Lung (tissue), 12 donors: ENCODE data around the gene FOXJ3. TPM values are rescaled to one million over a fixed set of nuclear protein-coding genes. Genes with fewer than 3 reads are reported as not detected.

ENCODE experiments used
- ATAC-seq: fragments of 200-7000 bp; cut with Tn5 transposase; one replicate; pipeline ENCODE4 v1.9.1; 2020; ENCODE audit warnings: moderate number of reproducible peaks; ENCODE audit not compliant: insufficient read depth, low FRiP score
- DNase-seq, 3 donors: peaks; one replicate each; pipeline ENCODE4 v3.0.0-alpha.2; 2013 to 2017
- H3K27ac ChIP-seq, 2 donors: one replicate each; pipeline ENCODE4 v1.5.1; 2013; ENCODE audit warnings: mild to moderate bottlenecking in 2 of 2, moderate library complexity in 2 of 2, control low read depth in 1 of 2, inconsistent platforms in 1 of 2, low read depth in 1 of 2, low read length in 1 of 2
- H3K27me3 ChIP-seq, 3 donors: one replicate each; pipeline ENCODE4 v1.5.1; 2013; ENCODE audit warnings: low read length in 2 of 3; ENCODE audit not compliant: control insufficient read depth in 3 of 3, insufficient read depth in 3 of 3
- H3K36me3 ChIP-seq, 4 donors: one replicate each; pipeline ENCODE4 v1.5.1; 2013; ENCODE audit warnings: low read length in 4 of 4, mild to moderate bottlenecking in 1 of 4, moderate library complexity in 1 of 4; ENCODE audit not compliant: control insufficient read depth in 4 of 4, insufficient read depth in 4 of 4
- H3K4me1 ChIP-seq, 5 donors: one replicate each; pipeline ENCODE4 v1.5.1; 2013; ENCODE audit warnings: low read length in 5 of 5, mild to moderate bottlenecking in 2 of 5, moderate library complexity in 1 of 5; ENCODE audit not compliant: control insufficient read depth in 5 of 5, insufficient read depth in 5 of 5
- H3K4me3 ChIP-seq: one replicate; pipeline ENCODE4 v1.5.1; 2013; ENCODE audit warnings: mild to moderate bottlenecking, control low read depth, moderate library complexity
- H3K9ac ChIP-seq, 2 donors: one replicate each; pipeline ENCODE4 v1.5.1; 2013; ENCODE audit warnings: low read length in 2 of 2, control low read depth in 1 of 2; ENCODE audit not compliant: insufficient read depth in 1 of 2
- H3K9me3 ChIP-seq, 4 donors: one replicate each; pipeline ENCODE4 v1.5.1; 2013; ENCODE audit warnings: low read length in 3 of 4, mild to moderate bottlenecking in 1 of 4, moderate library complexity in 1 of 4; ENCODE audit not compliant: control insufficient read depth in 4 of 4, insufficient read depth in 3 of 4
- WGBS, 2 donors: extraction: QIAGEN DNeasy Blood & Tissue Kit; methylation state at CpG; one replicate each; pipeline ENCODE4 v1.1.7; 2013; 5-methylcytosine and 5-hydroxymethylcytosine counted together
- polyA plus RNA-seq, 2 donors: library from polyadenylated mRNA; stranded (reverse); fragments of 200-250 nt; gene quantifications; one replicate each; pipeline ENCODE4 v1.2.1, GENCODE V29; 2013
- total RNA-seq, 2 donors: library from RNA; depleted of rRNA in 1 of 2; stranded (reverse); fragments of >200 nt in 1 of 2; gene quantifications; one replicate each; pipeline ENCODE4 v1.2.1, GENCODE V29; 2014 to 2021
- TF ChIP-seq, protein P1 (sequence below): IDR thresholded peaks from 2 replicates; pipeline ENCODE4 v1.5.1; 2012; ENCODE audit warnings: mild to moderate bottlenecking; ENCODE audit errors: control extremely low read depth, extremely low read depth
- donor health status: control.
- donor health status: control.
- donor health status: Bipolar disorder and iron deficiency.
- donor health status: healthy.
- donor health status: DM: yes; HTN: yes; CAD: no.

The FOXJ3 gene
- total and polyA plus RNA-seq, 4 donors = 11.9 to 106 (median 26.6) TPM

DNA sequence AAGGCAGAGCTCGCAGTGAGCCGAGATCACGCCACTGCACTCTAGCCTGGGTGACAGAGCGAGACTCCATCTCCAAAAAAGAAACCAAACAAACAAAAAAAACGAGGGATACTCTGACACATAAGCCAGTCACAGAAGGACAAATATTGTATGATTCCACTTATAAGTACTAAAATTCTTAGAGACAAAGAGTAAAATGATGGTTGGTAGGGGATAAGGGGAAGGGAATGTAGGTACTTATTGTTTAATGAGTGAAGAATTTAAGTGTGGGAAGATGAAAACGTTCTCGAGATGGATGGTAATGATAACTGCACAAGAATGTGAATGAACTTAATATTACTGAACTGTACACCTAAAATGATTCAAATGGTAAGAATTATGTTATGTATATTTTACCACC is 103.8 kb downstream of the FOXJ3 start:
- Histone ChIP-seq H3K27me3 (no peaks in the 10 kb centered on the region), H3K27ac (no peak overlapping the region), H3K9me3 (peaks cover 0 to 7% (median under 1%) of the 10 kb centered on the region in 4 donors), H3K4me3 (no peak overlapping the region), H3K9ac (no peak overlapping the region), H3K36me3 (no peaks in the 10 kb centered on the region), H3K4me1 (no peaks in the 10 kb centered on the region)
- ATAC-seq (no peak), DNase-seq (no peak)
- TF ChIP-seq, protein P1, sequence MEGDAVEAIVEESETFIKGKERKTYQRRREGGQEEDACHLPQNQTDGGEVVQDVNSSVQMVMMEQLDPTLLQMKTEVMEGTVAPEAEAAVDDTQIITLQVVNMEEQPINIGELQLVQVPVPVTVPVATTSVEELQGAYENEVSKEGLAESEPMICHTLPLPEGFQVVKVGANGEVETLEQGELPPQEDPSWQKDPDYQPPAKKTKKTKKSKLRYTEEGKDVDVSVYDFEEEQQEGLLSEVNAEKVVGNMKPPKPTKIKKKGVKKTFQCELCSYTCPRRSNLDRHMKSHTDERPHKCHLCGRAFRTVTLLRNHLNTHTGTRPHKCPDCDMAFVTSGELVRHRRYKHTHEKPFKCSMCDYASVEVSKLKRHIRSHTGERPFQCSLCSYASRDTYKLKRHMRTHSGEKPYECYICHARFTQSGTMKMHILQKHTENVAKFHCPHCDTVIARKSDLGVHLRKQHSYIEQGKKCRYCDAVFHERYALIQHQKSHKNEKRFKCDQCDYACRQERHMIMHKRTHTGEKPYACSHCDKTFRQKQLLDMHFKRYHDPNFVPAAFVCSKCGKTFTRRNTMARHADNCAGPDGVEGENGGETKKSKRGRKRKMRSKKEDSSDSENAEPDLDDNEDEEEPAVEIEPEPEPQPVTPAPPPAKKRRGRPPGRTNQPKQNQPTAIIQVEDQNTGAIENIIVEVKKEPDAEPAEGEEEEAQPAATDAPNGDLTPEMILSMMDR = no peak
- 94 to 97% methylated on average over 7 of the region's 7 CpGs for WGBS, 2 donors

DNA sequence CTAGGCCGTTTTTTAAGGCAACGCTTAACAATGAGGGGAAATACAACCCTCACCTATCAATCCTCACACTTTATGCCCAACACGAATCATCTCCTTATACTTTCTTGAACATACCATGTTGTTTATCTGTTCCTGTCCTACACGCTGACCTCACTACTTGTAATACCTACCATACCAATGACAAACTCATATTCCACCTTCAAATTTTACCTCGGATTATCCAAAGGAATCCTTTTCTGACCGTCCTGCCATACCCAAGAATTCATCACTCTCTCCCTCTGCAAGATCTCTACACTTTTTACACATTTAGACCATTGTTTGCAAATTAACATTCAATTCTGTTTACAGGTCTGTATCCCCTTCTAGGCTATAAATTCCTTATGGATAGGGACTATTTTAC is 106.1 kb downstream of the FOXJ3 start:
- Histone ChIP-seq H3K4me3 (no peak overlapping the region), H3K4me1 (no peaks in the 10 kb centered on the region), H3K27ac (no peak overlapping the region), H3K9ac (no peak overlapping the region), H3K9me3 (no peaks in the 10 kb centered on the region), H3K27me3 (no peaks in the 10 kb centered on the region), H3K36me3 (peaks cover 0 to 2% (median 0%) of the 10 kb centered on the region in 4 donors)
- ATAC-seq = no peak
- TF ChIP-seq, protein P1 = no peak
- DNase-seq = no peak
- 79 to 82% methylated on average over 6 of the region's 6 CpGs for WGBS, 2 donors

DNA sequence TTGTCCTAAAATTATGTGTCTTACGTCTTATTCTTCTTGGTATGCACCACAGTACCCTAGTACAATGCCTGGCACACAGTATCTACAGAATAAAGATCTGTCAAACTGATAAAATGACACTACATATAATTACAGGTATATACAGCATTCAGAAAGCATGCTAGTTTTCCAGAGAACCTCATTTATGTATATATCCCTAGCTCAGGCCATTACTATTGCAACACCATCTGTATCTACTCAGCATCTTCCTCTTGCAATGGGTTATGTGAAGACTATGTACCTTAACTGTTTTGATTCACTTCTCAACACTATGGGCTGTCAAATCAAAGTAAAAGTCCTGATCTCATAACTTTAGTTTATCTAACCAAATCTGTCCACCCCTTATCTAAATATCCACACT is 112.0 kb downstream of the FOXJ3 start:
- Histone ChIP-seq H3K36me3 (peaks cover 0 to 2% (median 0%) of the 10 kb centered on the region in 4 donors), H3K9ac (no peak overlapping the region), H3K4me3 (no peak overlapping the region), H3K27ac (no peak overlapping the region), H3K27me3 (no peaks in the 10 kb centered on the region), H3K4me1 (peaks cover 0 to 14% (median 0%) of the 10 kb centered on the region in 5 donors), H3K9me3 (no peaks in the 10 kb centered on the region)
- TF ChIP-seq, protein P1 = no peak
- ATAC-seq = no peak
- WGBS, 2 donors = 93 to 96% methylated on average over 1 of the region's 1 CpG
- no peak for DNase-seq

DNA sequence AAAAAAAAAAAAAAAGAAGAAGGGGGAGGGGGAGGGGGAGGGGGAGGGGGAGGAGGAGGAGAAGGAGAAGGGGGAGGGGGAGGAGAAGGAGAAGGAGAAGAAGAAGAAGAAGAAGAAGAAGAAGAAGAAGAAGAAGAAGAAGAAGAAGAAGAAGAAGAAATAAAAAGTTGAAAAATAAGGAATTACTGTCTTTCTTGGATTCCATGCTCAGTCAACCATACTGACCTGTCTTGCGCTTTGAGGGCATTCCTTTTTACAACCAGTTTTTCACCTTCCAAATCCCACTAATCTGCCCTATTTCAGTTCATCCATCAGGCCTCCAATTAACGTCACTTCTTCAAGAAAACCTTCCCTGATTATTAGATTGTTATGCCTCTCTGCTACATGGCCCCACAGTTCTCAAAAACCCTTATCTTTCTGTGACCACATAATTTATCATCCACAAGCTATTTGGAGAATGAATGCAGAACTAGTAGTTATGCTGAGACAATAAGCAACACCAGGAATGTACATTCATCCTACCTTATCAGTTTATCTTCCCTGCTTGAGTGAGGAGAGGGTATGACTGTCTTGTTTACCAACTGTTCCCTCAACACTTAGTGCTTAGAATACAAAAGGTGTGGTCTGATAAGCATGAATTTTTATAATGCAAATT is 113.0 kb downstream of the FOXJ3 start:
- DNase-seq (no peak), ATAC-seq (no peak)
- TF ChIP-seq, protein P1 = no peak
- Histone ChIP-seq H3K36me3 (peaks cover 0 to 2% (median 0%) of the 10 kb centered on the region in 4 donors), H3K4me1 (peaks cover 0 to 14% (median 0%) of the 10 kb centered on the region in 5 donors), H3K27me3 (no peaks in the 10 kb centered on the region), H3K9me3 (no peaks in the 10 kb centered on the region), H3K4me3 (no peak overlapping the region), H3K9ac (no peak overlapping the region), H3K27ac (no peak overlapping the region)
- 89 to 93% methylated on average over 2 of the region's 2 CpGs for WGBS, 2 donors
